Bone marrow (tissue), 2 donors: Measurements from ENCODE around the gene UNC13D.
"Not testable (repeated sequence)": the region's sequence is repeated elsewhere in the genome, so short reads cannot be mapped to it uniquely, and the experiment has no call there.

Experiments
- DNase-seq, 2 donors: peaks; one replicate each; lab custom pipeline; 2025; lab: John Stamatoyannopoulos, UW

Gene UNC13D

GRCh38 chr17:75843577-75844529 is at the start of gene UNC13D:
UNC13D (minus strand) TSS chr17:75844404; CDS start chr17:75844337, 67 bp downstream.
- DNase-seq = peak; percentile 48 to 72

GRCh38 chr17:75893305-75894048 is 49.3 kb upstream of the UNC13D start:
- DNase-seq = no peak

- DNase-seq = no peak
These were observed 48.5 kb upstream of the UNC13D start for GRCh38 chr17:75892556-75893224.

- DNase-seq = no peak
These were observed 47.7 kb upstream of the UNC13D start for GRCh38 chr17:75891605-75892555.

GRCh38 chr17:75891022-75891604 is 46.9 kb upstream of the UNC13D start:
- no peak for DNase-seq

GRCh38 chr17:75889454-75889853 is 45.2 kb upstream of the UNC13D start:
- no peak for DNase-seq

- no peak for DNase-seq
These were observed 44.3 kb upstream of the UNC13D start for GRCh38 chr17:75888484-75888883.

- not testable (repeated sequence) for DNase-seq
These were observed 41.7 kb upstream of the UNC13D start for GRCh38 chr17:75885860-75886259.

GRCh38 chr17:75885431-75885830 is 41.2 kb upstream of the UNC13D start:
- DNase-seq = peak in 1 of 2 donors; percentile 10

- DNase-seq = no peak
These were observed 37.7 kb upstream of the UNC13D start for GRCh38 chr17:75881678-75882454.

- DNase-seq = no peak
These were observed 36.1 kb upstream of the UNC13D start for GRCh38 chr17:75880266-75880665.

- peak in 1 of 2 donors; percentile 36 for DNase-seq
These were observed 34.2 kb upstream of the UNC13D start, which contains the start of gene TRIM47 for GRCh38 chr17:75878174-75878998. TRIM47 (minus strand) TSS chr17:75878581; CDS start chr17:75878548, 33 bp downstream.

GRCh38 chr17:75877752-75878173 is 33.6 kb upstream of the UNC13D start:
- peak in 1 of 2 donors; percentile 36 for DNase-seq

GRCh38 chr17:75876938-75877751 is 32.9 kb upstream of the UNC13D start:
- no peak for DNase-seq

GRCh38 chr17:75876190-75876937 is 32.2 kb upstream of the UNC13D start:
- DNase-seq = no peak

GRCh38 chr17:75875940-75876189 is 31.7 kb upstream of the UNC13D start:
- DNase-seq = no peak

GRCh38 chr17:75875182-75875939 is 31.2 kb upstream of the UNC13D start:
- no peak for DNase-seq
